ENCODE measurements around the gene RFLNA.

DNA sequence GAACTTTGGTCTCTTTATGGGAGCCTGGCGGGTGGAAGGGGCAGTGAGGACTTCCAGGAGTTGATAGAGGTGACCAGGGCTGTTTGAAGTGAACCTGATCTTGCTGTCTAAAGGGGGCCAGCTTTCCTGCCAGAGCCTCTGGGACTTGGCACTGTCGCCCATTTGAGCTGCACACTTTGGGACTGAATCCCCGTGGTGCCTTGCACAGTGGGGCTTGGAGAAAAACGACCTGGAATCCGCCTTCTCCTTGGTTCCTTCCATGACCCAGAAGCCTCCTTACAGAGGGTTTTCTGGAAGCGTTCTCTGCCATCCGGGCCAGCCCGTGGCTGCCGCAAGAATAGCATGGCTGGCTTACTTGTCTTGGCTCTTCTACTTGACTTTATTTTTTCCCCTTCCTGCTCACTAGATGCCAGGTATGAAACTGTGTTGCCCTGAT is 2.0 kb downstream of the RFLNA start:
- TF ChIP-seq POLR2A (IDR thresholded peaks at IDR 0.05; ENCODE audit: low read length) (no peak), GATA1 (IDR thresholded peaks at IDR 0.05; ENCODE audit: low read depth, low read length) (no peak)

Data from erythroblast (primary cell).